Gastroesophageal sphincter (tissue), 4 donors: ENCODE results near the gene NT5DC1. TPM values are rescaled to one million over a fixed set of nuclear protein-coding genes. Genes with fewer than 3 reads are reported as not detected.

Experiments used
- ATAC-seq: fragments of 150-250 bp; one replicate; pipeline ENCODE4 v1.9.1; 2016; ENCODE audit warnings: mild to moderate bottlenecking, moderate library complexity
- H3K27ac ChIP-seq, 4 donors: fragments of 200-600 bp; sonication (generic) in 3 of 4; 1 replicate in 3 of 4; 2 replicates in 1 of 4; pipeline ENCODE4 v1.5.1; 2016 to 2019
- H3K27me3 ChIP-seq: fragments of 200-600 bp; sonication (generic); one replicate; pipeline ENCODE4 v1.5.1; 2019
- H3K36me3 ChIP-seq, 2 donors: fragments of 200-600 bp; sonication (generic); one replicate each; pipeline ENCODE4 v1.5.1; 2019; ENCODE audit warnings: control low read depth in 1 of 2
- H3K4me1 ChIP-seq, 3 donors: fragments of 200-600 bp; sonication (generic); 1 replicate in 2 of 3; 2 replicates in 1 of 3; pipeline ENCODE4 v1.5.1; 2016 to 2019; ENCODE audit warnings: control low read depth in 2 of 3
- H3K4me3 ChIP-seq, 2 donors: fragments of 200-600 bp; sonication (generic); one replicate each; pipeline ENCODE4 v1.5.1; 2019; ENCODE audit warnings: mild to moderate bottlenecking in 1 of 2, moderate library complexity in 1 of 2
- H3K9me3 ChIP-seq, 3 donors: fragments of 200-600 bp; sonication (generic); one replicate each; pipeline ENCODE4 v1.5.1; 2017 to 2019; ENCODE audit warnings: control low read depth in 2 of 3
- CTCF ChIP-seq, 4 experiments: fragments of 200-600 bp in 2 of 4; fragments of 450-650 bp in 2 of 4; sonication (generic) in 1 of 4; IDR thresholded peaks; one replicate each; pipeline ENCODE4 v1.5.1; 2017 to 2019; ENCODE audit warnings: antibody characterized with exemption in 4 of 4, mild to moderate bottlenecking in 2 of 4, moderate library complexity in 2 of 4
- EP300 ChIP-seq: sonication (generic); formaldehyde crosslinking; IDR thresholded peaks from one replicate; pipeline ENCODE4 v1.6.1; 2017; ENCODE audit warnings: antibody characterized with exemption, mild to moderate bottlenecking
- POLR2A ChIP-seq, 2 donors: fragments of 450-650 bp; IDR thresholded peaks; one replicate each; pipeline ENCODE4 v1.6.1; 2017; ENCODE audit warnings: antibody characterized with exemption in 2 of 2, mild to moderate bottlenecking in 2 of 2, moderate library complexity in 1 of 2
- POLR2AphosphoS5 ChIP-seq: sonication (generic); formaldehyde crosslinking; IDR thresholded peaks from one replicate; pipeline ENCODE4 v1.6.1; 2017; ENCODE audit warnings: antibody characterized with exemption
- WGBS, 2 donors: methylation state at CpG; one replicate each; pipeline ENCODE4 v1.1.5; 2018; ENCODE audit warnings: low coverage in 1 of 2; 5-methylcytosine and 5-hydroxymethylcytosine counted together
- total RNA-seq, 4 donors: library from RNA; depleted of rRNA; stranded (reverse); fragments of >200 nt; gene quantifications; one replicate each; pipeline ENCODE4 v1.1.0, GENCODE V29; 2016

Gene NT5DC1
- total RNA-seq, 4 donors from 2014 or later = 7.1 to 17.4 (median 12.6) TPM

- Histone ChIP-seq H3K36me3 (no peaks in the 10 kb centered on the region), H3K27me3 (no peaks in the 10 kb centered on the region), H3K27ac (no peak overlapping the region), H3K9me3 (no peaks in the 10 kb centered on the region), H3K4me1 (no peaks in the 10 kb centered on the region), H3K4me3 (no peak overlapping the region)
- TF ChIP-seq EP300 (no peak), POLR2A (IDR thresholded peaks at IDR 0.05) (no peak), POLR2AphosphoS5 (no peak), CTCF (IDR thresholded peaks at IDR 0.05) (no peak)
- WGBS, 2 donors = 64 to 88% methylated on average over 1 of the region's 1 CpG
- ATAC-seq = no peak
Observed at GRCh38 chr6:116292553-116292952, 191.9 kb downstream of the NT5DC1 start.

DNA sequence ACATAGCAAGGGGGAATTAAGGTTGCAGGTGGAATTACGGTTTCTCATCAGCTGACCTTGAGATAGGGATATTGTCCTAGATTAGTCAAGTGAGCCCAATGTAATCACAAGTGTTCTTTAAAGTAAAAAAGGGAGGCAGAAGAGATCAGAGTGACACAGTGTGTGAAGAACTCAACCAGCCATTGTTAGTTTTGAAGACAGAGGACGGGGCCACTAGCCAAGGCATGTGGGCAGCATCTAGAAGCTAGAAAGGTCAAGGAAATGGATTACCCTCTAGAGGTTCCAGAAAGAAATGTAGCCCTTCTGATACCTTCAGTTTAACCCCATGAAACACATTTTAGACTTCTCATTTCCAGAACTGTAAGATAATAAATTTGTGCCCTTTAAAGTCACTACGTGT is 197.6 kb downstream of the NT5DC1 start:
- WGBS, 2 donors = 96 to 100% methylated on average over 3 of the region's 3 CpGs
- ATAC-seq = no peak
- TF ChIP-seq CTCF (IDR thresholded peaks at IDR 0.05) (no peak), EP300 (no peak), POLR2AphosphoS5 (no peak), POLR2A (IDR thresholded peaks at IDR 0.05) (no peak)

GRCh38 chr6:116298973-116299372 is 198.3 kb downstream of the NT5DC1 start:
- Histone ChIP-seq H3K36me3 (no peaks in the 10 kb centered on the region), H3K9me3 (peaks cover 0 to 8% (median 0%) of the 10 kb centered on the region in 3 donors), H3K27me3 (no peaks in the 10 kb centered on the region), H3K27ac (no peak overlapping the region), H3K4me1 (no peaks in the 10 kb centered on the region), H3K4me3 (no peak overlapping the region)
- ATAC-seq = no peak
- TF ChIP-seq POLR2A (IDR thresholded peaks at IDR 0.05) (no peak), EP300 (no peak), CTCF (IDR thresholded peaks at IDR 0.05) (no peak), POLR2AphosphoS5 (no peak)

More for the DNA sequence above, 197.6 kb downstream of the NT5DC1 start:
- Histone ChIP-seq H3K4me3 (no peak overlapping the region), H3K27ac (no peak overlapping the region), H3K27me3 (no peaks in the 10 kb centered on the region), H3K36me3 (no peaks in the 10 kb centered on the region), H3K4me1 (no peaks in the 10 kb centered on the region), H3K9me3 (peaks cover 0 to 8% (median 0%) of the 10 kb centered on the region in 3 donors)

Other genes starting within 250 kb of the NT5DC1 start
- 1 to 10 TPM in 3 of 4 donors, under 1 TPM in 1; 0.42 to 1.9 (median 1.3) TPM for gene FRK, start 40.0 kb upstream of the NT5DC1 start, total RNA-seq
- not detected for gene COL10A1, start 25.3 kb downstream of the NT5DC1 start, total RNA-seq
- 10 to 100 TPM; 19.1 to 28.5 (median 20.0) TPM for gene TSPYL4, start 153.2 kb downstream of the NT5DC1 start, total RNA-seq
- 100 to 1,000 TPM in 3 of 4 donors, 10 to 100 TPM in 1; 99.3 to 105 (median 100) TPM for gene TSPYL1, start 179.1 kb downstream of the NT5DC1 start, total RNA-seq